Colonic mucosa (tissue), 4 donors: Measurements from ENCODE around the gene PRR18. TPM values are rescaled to one million over a fixed set of nuclear protein-coding genes. Genes with fewer than 3 reads are reported as not detected.

ENCODE experiments used
- DNase-seq: peaks from one replicate; pipeline ENCODE4 v3.0.0-alpha.2; 2020
- H3K27ac ChIP-seq: fragments of 200-600 bp; one replicate; pipeline ENCODE4 v1.8.0; 2021
- H3K27me3 ChIP-seq: fragments of 200-600 bp; one replicate; pipeline ENCODE4 v1.8.0; 2021
- H3K36me3 ChIP-seq: fragments of 200-600 bp; one replicate; pipeline ENCODE4 v1.8.0; 2021
- H3K4me1 ChIP-seq: fragments of 200-600 bp; one replicate; pipeline ENCODE4 v1.8.0; 2021; ENCODE audit warnings: mild to moderate bottlenecking
- H3K4me3 ChIP-seq: fragments of 200-600 bp; one replicate; pipeline ENCODE4 v1.8.0; 2021
- H3K9ac ChIP-seq, 2 donors: one replicate each; pipeline ENCODE4 v1.7.0; 2013; ENCODE audit warnings: control low read depth in 2 of 2, low read depth in 2 of 2, low read length in 2 of 2
- H3K9me3 ChIP-seq: fragments of 200-600 bp; one replicate; pipeline ENCODE4 v1.8.0; 2021
- CTCF ChIP-seq: fragments of 200-600 bp; IDR thresholded peaks from one replicate; pipeline ENCODE4 v1.8.0; 2022; ENCODE audit warnings: antibody characterized with exemption, mild to moderate bottlenecking
- intact Hi-C: fragments of 100-400 bp; cut with DNase I; formaldehyde crosslinking; loops from one replicate; pipeline ENCODE4 v1.14.1; 2022
- total RNA-seq, 2 donors: library from RNA; stranded (reverse); fragmentation: NEBNext Ultra II Directional in 1 of 2; extraction: Animal tissue kit (Norgen Biotek cat#: 25700) in 1 of 2; gene quantifications; one replicate each; pipeline ENCODE4 v1.2.1, GENCODE V29; 2021
- donor health status: healthy.
- donor health status: DM: no; HTN: no; CAD: no.
- donor health status: DM: no; HTN: no; CAD: no.

Gene PRR18
- total RNA-seq, 2 donors from 2014 or later, result not detected

- H3K4me3 ChIP-seq, result no peak overlapping the region
- no peak overlapping the region for H3K9ac ChIP-seq
- peaks cover 11% of the 10 kb centered on the region for H3K4me1 ChIP-seq
- no peaks in the 10 kb centered on the region for H3K9me3 ChIP-seq
- TF ChIP-seq CTCF, result no peak
- no peak overlapping the region for H3K27ac ChIP-seq
- no peak for DNase-seq
- no peaks in the 10 kb centered on the region for H3K27me3 ChIP-seq
- intact Hi-C loops, result no loop called here
- H3K36me3 ChIP-seq, result no peaks in the 10 kb centered on the region
Observed at GRCh38 chr6:166331503-166332415, 23.6 kb upstream of the PRR18 start.

GRCh38 chr6:166330612-166331011 lies 22.4 kb upstream of the PRR18 start:
- peak; percentile 65 for DNase-seq
- no peaks in the 10 kb centered on the region for H3K36me3 ChIP-seq
- H3K27ac ChIP-seq, result no peak overlapping the region
- H3K4me1 ChIP-seq, result peaks cover 11% of the 10 kb centered on the region
- no peaks in the 10 kb centered on the region for H3K27me3 ChIP-seq
- intact Hi-C loops, result no loop called here
- no peak overlapping the region for H3K9ac ChIP-seq
- no peak overlapping the region for H3K4me3 ChIP-seq
- TF ChIP-seq CTCF, result no peak
- H3K9me3 ChIP-seq, result no peaks in the 10 kb centered on the region

GRCh38 chr6:166325383-166326042 lies 17.3 kb upstream of the PRR18 start:
- Histone ChIP-seq H3K36me3 (no peaks in the 10 kb centered on the region), H3K27ac (no peak overlapping the region), H3K9me3 (no peaks in the 10 kb centered on the region), H3K4me3 (no peak overlapping the region), H3K9ac (no peak overlapping the region), H3K27me3 (no peaks in the 10 kb centered on the region), H3K4me1 (peaks cover 2% of the 10 kb centered on the region)
- intact Hi-C loops, result no loop called here
- DNase-seq, result no peak
- no peak for TF ChIP-seq CTCF

- Histone ChIP-seq H3K27me3 (no peaks in the 10 kb centered on the region), H3K9ac (no peak overlapping the region), H3K4me1 (no peaks in the 10 kb centered on the region), H3K36me3 (no peaks in the 10 kb centered on the region), H3K27ac (no peak overlapping the region), H3K4me3 (no peak overlapping the region), H3K9me3 (no peaks in the 10 kb centered on the region)
- no peak for TF ChIP-seq CTCF
- intact Hi-C loops, result no loop called here
- no peak for DNase-seq
Observed at GRCh38 chr6:166323395-166323794, 15.2 kb upstream of the PRR18 start.

GRCh38 chr6:166318649-166319600 lies 10.7 kb upstream of the PRR18 start:
- no peaks in the 10 kb centered on the region for H3K27me3 ChIP-seq
- H3K9me3 ChIP-seq, result no peaks in the 10 kb centered on the region
- H3K4me3 ChIP-seq, result no peak overlapping the region
- intact Hi-C loops, result no loop called here
- no peak overlapping the region for H3K9ac ChIP-seq
- H3K4me1 ChIP-seq, result no peaks in the 10 kb centered on the region
- TF ChIP-seq CTCF, result no peak
- H3K36me3 ChIP-seq, result no peaks in the 10 kb centered on the region
- no peak for DNase-seq
- no peak overlapping the region for H3K27ac ChIP-seq
